GM19328 (cell line): ENCODE measurements around the gene TRIM10.

Experiments used
- ATAC-seq: cut with Tn5 transposase; IDR thresholded peaks from one replicate; pipeline ENCODE4 v1.9.1; 2021; ENCODE audit warnings: mild to moderate bottlenecking, moderate library complexity; ENCODE audit not compliant: unreplicated experiment

Gene TRIM10, protein sequence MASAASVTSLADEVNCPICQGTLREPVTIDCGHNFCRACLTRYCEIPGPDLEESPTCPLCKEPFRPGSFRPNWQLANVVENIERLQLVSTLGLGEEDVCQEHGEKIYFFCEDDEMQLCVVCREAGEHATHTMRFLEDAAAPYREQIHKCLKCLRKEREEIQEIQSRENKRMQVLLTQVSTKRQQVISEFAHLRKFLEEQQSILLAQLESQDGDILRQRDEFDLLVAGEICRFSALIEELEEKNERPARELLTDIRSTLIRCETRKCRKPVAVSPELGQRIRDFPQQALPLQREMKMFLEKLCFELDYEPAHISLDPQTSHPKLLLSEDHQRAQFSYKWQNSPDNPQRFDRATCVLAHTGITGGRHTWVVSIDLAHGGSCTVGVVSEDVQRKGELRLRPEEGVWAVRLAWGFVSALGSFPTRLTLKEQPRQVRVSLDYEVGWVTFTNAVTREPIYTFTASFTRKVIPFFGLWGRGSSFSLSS

GRCh38 chr6:30160785-30161531, at the start of gene TRIM10:
Gene TRIM10, minus strand, starts transcription at chr6:30161211. Its CDS starts 353 bp downstream, at chr6:30160858.
- no peak for ATAC-seq

DNA sequence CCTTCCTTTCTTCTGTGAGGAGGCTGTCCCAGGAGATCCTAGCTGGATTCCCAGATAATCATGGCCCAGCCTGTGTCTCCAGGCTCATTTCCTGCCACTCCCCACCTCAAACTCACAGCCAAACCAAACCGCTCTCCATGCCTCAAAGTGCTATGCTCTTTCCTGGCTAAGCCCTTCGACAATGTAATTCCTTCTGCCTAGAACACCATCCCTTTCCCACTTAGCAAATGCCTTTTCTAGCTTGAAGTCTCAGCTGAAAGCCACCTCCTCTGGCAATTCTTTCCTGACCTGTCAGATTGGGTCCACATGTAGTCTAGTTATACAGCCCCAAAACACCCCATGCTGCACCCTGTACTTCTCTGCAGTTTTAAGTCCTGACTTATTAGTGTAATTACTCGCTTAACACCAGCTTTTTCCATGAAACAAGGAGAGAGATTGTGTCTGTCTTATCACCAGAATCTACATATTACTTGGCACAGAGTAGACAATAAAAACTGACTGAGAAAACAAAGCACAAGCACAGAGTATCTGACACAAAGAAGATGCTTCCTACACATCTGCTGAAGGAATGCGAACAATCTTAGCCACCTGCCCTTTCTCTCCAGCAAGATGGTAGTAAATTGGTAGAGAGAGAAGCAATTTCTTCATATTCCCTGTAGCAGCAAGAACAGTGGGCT, 46.7 kb upstream of the TRIM10 start:
- ATAC-seq, result no peak

DNA sequence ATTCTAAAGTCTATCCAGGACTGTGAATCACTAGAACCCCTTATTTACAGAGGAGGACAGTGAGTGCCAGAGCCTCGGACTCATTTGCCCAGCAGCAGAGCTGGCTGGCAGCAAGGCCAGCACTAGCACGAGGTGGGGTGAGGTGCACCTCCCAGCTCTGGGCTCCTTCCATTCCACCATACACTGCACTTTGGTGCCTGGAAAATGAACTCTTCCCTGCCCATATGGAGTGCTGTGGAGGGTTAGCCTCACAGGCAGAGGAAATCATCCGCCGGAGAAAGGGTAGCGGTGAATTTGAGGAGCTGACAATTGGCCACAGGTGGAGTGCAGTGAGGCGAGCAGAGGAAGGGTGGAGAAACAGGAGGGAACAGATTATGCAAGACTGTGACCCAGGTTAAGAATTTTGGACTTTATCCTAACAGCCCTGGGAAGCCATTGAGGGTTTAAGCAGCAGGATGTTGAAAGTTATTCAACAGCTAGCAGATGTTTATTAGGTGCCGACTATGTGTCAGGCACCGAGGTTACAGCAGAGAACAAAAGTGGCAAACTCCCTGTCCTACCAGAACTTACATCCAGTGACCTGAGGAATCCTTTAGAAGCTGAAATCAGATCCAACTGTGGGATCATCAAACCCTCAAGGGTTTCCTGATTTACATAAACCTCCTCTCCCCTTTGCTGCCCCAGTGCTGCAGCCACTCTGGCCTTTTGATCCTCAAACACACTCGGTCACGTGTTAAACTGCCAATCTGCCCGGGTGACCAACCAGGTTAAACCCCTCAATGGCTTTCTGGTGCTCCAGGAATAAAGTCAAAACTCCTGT, 46.0 kb upstream of the TRIM10 start:
- ATAC-seq, result no peak

DNA sequence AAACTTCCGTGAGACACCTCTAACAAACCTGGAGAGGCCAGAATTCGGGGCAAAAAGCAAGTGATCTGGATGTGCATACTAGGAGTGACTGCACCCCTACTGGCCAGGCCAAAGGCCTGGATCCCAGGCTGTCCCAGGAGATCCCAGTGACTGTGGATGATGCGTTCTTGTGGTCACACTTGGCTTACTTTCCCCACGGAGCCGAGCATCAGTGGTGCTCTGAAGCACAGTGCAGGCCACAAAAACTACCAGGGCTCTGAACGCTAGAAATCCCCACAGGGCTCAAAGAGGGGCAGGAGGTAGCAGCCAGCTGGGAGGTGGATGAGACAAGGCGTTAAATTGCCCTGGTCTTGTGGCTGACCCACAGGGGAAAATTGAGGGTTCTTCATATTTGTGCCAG, 45.1 kb upstream of the TRIM10 start:
- no peak for ATAC-seq

DNA sequence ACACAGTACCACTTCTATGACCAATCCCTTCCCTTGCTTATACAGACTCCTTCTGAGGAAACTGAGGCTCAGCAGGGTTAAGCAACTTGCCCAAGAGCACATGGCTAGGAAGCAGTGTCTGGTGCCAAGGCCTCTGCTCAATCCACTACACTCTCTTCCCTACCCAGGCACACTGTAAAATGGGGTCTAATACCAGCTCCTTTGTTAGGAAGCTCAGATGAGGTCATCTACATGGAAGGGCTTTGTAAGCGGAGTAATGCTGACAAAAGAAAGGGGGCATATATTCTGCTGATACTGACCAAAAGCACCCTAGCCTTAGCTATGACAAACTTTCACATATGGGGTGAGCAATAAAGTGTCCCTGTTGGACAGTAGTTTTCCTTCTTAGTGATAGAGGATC, 43.1 kb upstream of the TRIM10 start:
- ATAC-seq, result no peak

DNA sequence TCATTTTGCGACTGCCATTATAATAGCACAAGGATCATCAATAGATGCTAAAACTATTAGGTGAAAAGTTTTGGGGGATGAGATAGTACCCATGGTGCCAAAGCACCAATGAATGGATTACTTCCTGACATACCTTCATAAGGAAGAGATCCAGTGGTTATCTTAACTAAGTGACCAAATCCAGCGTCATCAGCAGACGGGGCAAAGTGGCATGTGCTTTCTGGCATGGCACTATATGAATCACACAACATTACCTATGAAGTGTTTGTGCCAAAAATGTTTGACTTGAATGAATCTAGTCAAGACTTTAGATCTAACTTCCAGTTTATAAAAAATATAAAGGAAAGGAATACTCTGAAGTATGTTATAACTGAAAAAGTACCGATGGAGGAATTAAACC, 41.4 kb upstream of the TRIM10 start:
- ATAC-seq, result no peak

DNA sequence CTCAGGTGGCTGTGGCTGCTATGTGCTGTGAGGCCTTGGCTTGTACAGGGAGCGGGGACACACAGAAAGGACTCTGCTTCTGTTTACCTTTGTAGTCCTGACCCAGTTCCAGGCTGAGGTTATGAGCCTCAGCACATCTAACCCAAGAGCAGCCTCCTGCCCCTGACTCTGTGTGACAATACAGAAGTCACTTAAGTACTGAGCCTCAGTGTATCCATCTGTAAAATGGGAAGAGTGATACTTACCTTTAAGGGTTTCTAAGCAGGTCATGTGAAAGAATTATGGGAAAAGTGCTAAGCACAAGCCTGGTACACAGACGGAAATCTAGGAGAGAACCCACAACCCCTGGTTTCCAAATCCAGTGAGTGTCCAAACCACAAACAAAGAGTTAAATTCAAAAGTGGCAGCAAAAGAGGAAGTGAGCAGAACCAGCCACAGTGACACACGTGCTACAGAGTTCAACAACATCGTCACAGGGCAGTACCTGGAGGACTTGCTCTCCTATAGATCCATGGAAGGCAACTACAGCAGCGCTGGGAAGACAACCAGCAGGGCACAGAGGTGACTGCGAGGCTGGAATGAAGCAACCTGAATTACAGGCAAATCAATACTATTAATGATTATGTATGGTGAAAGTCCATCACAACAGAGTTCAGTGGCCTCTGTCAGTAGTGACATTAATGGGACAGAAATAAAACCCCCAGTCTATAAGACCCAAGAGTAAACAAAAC, 39.7 kb upstream of the TRIM10 start:
- ATAC-seq, result peak; percentile 53

DNA sequence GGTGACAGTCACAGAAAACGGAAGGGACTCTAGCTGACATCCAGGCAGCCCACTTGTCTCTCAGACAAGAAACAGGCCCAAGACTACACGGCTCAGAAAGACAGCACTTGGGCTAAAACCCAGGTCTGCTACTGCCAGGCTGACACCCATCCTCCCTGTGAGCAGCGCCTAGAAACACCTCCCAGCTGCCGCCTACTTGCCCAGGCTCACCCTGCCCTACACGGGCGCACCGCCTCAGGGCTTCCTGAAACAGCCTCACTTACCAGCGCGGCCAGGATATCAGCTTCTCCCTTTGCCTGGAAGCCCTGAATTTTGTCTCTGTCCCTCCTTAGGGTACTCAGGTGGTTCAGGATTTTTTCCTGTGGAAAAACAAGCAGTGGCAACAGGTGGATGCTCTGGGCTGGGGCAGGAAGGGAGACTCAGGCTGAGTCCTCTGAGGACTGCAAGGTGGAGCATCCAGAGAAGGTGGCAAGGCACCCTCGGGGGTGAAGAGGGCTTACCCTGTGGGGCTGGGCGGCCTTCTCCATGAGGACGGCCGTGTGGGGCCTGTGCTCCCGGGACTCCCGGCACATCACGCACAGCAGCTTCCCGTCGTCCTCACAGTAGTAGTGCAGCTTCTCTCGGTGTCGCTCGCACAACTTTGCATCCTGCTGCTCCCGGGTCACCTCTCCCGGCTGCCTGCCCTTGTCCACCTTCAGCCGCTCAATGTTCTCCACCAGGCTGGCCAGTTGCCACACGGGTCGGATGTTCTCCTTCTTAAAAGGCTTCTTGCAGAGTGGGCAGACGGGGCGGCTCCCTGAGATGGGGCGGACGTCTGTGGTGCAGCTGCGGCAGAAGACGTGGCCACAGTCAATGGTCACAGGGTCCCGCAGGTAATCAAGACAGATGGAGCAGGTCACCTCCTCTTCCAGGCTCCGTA, 37.4 kb upstream of the TRIM10 start:
- no peak for ATAC-seq

- ATAC-seq, result no peak
These were observed 35.4 kb upstream of the TRIM10 start for GRCh38 chr6:30196376-30196775.

GRCh38 chr6:30195951-30196350, 34.9 kb upstream of the TRIM10 start:
- ATAC-seq, result no peak

- ATAC-seq, result no peak
These were observed 34.0 kb upstream of the TRIM10 start for GRCh38 chr6:30194797-30195690.

DNA sequence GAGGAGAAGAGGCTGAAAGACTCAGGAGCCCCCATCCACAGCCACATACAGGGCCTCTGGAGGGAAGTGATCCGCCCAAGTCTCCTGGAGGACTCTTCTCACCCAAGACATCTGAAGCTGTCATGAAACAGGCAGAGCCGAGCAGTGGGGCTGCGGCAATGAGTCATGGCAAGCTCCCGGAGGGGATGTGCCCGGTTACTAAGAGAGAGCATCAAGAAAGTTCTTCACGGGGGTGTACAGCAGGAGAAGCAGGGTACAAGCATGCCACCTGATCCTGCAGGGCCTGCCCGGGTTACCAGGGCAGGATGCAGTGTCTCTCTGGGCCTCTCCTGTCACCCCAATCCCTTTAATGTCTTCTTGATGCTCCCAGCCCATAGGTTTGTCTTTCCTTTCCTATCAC, 31.1 kb upstream of the TRIM10 start:
- no peak for ATAC-seq

DNA sequence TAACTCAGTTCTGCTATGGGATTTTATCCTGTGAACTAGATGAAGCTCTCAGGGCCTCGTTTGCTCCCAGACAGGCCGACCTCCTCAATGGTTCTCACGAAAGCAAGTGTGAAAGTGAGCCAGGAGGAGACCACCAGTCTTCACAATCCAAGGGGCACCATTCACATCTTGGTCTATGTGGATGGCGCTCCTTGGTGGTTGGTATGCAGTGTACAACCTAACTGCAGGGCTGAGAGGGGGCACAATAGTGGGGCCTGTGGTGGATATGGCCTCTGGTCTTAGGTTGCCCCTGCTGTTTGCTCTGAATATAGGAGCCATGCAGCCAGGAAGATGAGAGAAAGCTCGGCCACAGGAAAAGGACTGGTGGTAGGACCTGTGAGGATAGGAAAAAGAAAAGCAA, 27.5 kb upstream of the TRIM10 start:
- no peak for ATAC-seq

GRCh38 chr6:30185846-30186484, 25.0 kb upstream of the TRIM10 start:
- ATAC-seq, result no peak

DNA sequence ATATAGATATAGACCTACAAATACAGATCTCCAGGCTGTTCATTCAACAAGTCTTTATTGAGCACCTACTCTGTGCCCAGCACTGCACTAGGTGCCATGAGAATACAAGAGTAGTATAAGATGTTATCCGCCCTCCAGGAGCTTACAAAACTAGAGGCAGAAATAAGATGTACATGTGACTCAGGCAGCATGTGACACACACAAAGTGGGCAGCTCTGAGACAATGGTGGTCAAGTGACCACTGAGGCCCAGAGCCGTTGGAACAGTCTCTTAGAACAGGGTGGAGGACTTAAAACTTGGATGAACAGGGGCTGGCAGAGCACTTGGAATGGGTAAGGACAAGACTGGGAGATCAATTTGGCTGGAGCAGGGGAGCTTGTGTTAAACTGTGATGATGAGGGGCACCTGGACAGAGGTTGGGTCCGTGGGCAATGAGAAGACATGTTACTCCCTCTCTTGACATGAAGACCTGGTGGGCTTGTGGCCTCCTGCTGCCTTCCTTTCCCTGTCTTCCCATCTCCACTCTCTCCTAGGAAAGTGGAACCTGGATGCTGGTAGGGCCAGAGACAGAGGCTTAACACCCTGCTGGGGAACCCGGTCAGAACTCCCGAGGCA, 23.5 kb upstream of the TRIM10 start:
- no peak for ATAC-seq

DNA sequence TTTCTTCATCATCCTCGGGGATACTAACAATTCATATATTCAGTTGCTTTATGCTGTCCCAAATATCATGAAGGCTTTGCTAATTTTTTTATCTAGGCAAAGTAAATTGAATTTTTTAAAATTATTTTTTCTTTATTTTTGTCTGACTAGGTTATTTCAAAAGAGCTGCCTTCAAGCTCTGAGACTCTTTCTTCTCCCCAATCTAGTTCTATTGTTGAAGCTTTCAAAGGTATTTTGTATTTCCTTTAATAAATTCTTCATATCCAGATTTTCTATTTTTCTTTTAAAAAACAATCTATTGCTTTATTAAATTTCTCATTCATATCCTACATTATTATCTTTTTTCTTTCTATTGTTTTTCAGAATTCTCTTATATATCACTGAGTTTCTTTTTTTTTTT, 19.1 kb upstream of the TRIM10 start:
- no peak for ATAC-seq

GRCh38 chr6:30178837-30179236, 17.8 kb upstream of the TRIM10 start:
- no peak for ATAC-seq
